Kidney capillary endothelial cell (primary cell): ENCODE data around the gene PAN3.

Experiments
- DNase-seq: peaks from one replicate; pipeline ENCODE4 v3.0.0-alpha.2; 2018; ENCODE audit warnings: low spot score

The PAN3 gene

DNA sequence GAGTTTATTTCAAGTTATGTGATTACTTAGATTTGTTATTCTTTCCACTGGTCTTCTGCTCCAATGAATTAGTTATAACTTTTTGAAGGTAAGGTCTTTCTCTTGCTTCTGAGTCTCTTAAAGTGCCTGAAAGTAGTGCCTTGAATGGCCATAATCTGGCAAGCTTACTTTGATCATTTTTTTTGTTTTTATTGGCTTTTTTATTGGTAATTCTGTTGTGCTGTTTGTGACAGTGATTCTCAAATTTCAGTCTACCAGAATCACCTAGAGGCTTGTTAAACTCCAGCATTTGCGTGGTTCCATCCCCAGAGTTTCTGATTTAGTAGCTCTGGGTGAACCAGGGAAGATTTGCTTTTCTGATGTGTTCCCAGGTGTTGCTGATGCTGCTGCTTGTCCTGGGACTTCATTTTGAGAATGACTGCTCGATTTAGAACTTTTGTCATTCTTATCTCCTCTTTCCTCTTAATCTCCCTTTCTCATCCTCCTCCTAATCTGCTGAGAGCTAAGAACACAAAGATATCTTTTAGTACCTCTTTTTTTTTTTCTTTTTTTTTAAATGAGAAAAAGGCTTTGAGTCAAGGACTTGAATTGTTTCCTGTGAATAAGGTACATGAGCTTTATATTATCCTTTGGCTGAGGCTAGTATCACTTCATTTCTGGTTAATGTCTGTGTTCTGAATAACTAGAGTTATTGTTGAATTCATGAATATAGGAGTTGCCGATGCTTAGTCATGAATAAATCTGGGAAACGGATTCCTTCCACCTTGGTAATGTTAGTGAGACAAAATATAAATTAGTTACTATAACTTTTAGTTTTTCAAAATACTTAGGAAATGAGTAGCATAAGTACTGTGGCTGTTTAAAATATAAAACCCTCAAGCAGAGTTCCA lies 91.4 kb downstream of the PAN3 start:
- DNase-seq: no peak

GRCh38 chr13:28231642-28232041 lies 93.3 kb downstream of the PAN3 start:
- DNase-seq: no peak

GRCh38 chr13:28237944-28238343 lies 99.6 kb downstream of the PAN3 start:
- DNase-seq: no peak

DNA sequence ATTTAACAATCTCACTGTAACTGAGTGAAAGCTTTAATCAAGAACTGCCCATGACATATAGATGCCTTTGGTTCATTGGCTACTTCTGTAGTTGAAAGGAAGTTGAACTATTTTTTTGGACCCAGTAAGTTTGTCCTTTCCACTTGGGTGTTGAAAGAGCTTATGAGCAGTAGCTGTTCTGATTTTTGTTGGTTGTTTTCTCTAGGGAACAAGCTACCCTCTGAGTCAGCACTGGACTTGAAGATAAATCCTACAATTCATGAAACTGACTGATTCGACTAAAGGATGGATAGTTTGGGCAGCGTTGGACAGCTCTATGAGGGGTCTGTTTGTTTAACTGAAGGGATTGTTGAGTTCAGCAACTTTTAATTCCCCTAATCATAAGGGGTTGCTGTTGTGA lies 101.0 kb downstream of the PAN3 start:
- no peak for DNase-seq

DNA sequence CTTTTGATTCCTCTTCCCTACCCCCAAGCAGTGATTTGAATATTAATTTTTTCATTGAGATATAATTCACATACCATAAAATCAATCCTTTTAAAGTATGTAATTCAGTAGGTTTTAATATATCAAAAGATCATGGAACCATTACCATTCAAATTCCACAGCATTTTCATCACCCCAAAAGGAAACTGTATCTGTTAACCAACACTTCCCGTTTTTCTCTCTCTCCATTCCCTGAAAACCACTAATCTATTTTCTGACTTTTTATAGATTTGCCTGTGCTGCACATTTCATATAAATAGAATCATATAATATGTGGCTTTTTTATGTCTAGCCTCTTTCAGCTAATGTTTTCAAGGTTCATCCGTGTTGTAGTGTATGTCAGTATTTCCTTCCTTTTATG lies 107.1 kb downstream of the PAN3 start:
- DNase-seq: no peak

GRCh38 chr13:28246891-28247290 lies 108.5 kb downstream of the PAN3 start:
- no peak for DNase-seq

DNA sequence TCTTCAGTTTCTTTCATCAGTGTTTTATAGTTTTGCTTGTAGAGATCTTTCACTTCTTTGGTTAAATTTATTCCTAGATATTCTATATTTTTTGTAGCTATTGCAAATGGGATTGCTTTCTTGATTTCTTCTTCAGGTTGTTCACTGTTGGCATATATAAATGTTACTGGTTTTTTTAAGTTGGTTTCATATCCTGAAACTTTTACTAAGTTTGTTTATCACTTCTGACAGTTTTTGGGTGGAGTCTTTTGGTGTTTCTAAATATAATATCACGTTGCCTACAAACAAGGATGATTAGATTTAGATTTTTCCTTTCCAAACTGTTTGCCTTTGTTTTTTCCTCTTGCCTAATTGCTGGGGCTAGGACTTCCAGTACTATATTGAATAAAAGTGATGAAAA lies 109.7 kb downstream of the PAN3 start:
- DNase-seq: no peak

- DNase-seq: no peak
These were observed 112.2 kb downstream of the PAN3 start for GRCh38 chr13:28250542-28250941.

GRCh38 chr13:28251466-28251865 lies 113.1 kb downstream of the PAN3 start:
- DNase-seq: no peak

DNA sequence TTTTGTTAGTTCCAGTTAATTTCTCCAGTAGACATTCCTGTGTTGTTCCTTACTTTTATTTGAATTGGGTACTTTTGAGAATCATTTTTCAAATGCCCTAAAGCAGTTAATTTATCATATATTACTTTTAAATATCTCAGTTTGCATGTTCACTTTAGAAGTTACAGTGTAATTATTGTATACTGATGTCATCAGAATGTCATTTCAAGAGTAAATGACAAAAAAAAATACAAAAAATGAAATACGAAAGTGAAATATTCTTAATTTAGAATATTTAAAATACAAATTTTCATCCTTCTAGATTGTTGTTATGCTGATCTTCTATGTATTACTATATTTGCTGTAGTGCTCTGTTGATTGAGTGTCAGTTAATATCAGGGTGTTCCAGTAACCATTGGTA lies 114.2 kb downstream of the PAN3 start:
- DNase-seq: no peak

- DNase-seq: no peak
These were observed 119.0 kb downstream of the PAN3 start for GRCh38 chr13:28257305-28257704.

- DNase-seq: no peak
These were observed 120.1 kb downstream of the PAN3 start for GRCh38 chr13:28258417-28258816.

DNA sequence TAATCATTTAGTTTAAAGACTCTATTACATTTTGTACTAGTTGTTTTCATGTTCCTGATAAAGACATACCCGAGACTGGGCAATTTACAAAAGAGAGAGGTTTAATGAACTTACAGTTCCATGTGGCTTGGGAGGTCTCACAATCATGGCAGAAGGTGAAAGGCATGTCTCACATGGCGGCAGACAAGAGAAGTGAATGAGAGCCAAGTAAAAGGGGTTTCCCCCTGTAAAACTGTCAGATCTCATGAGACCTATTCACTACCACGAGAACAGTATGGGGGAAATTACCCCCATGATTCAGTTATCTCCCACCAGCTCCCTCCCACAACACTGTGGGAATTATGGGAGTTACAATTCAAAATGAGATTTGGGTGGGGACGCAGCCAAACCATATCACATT lies 129.2 kb downstream of the PAN3 start:
- DNase-seq: no peak

- no peak for DNase-seq
These were observed 130.5 kb downstream of the PAN3 start for GRCh38 chr13:28268800-28269223.

DNA sequence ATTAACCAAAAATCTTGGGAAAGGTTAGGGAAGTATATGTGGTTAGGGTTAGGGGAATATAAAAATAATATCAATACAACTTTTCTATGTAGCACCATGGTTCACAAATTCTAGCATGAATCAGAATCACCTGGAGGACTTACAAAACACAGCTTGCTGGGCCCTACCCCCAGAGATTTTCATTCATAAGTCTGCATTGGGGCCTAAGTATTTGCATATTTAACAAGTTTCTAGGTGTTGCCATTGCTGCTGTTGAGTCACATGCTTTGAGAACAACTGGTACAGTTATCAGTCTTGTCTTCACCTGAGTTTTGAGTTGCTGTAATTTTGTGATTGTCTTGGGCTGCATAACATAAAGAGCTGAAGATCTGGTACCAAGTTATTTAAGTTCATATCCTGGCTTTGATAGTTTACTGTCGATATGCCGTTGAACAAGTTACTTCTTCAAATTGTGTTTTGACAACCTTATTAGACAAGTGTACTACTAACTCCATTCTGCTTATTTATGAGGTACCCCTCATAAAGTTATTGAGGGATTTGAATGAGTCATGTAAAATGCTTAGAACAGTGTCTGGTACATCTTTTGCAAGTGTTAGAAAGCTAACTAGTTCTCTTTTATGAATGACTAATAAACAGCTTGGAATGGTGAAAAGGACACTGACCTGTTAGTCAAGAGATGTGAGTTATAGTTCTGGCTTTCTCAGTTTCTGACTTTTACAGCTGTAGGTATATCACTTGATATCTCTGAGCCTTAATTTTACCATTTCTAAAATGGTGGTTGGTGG lies 132.9 kb downstream of the PAN3 start:
- DNase-seq: no peak

- no peak for DNase-seq
These were observed 135.6 kb downstream of the PAN3 start for GRCh38 chr13:28273919-28274318.

- DNase-seq: no peak
These were observed 144.1 kb downstream of the PAN3 start for GRCh38 chr13:28282451-28282850.

- DNase-seq: no peak
These were observed 145.3 kb downstream of the PAN3 start for GRCh38 chr13:28283600-28283999.

DNA sequence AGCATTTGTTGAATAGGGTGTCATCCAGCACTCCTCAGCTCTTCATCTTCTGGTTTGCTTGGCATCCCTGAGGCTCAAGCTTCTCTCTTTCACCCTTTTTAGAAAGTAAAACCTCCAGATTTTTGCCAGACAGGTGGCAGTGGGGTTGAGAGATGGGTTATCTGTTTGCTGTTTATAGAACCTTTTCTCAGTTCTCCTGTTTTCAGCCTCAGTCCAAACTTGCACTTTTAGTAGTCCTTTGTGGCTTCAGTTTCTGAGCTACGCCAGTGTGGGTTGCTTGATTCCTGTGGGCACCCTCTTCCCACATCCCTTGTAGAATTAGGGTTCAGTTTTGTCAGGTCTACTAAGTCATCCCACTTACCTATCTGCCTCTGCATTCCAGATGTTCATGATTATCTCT lies 147.9 kb downstream of the PAN3 start:
- no peak for DNase-seq

DNA sequence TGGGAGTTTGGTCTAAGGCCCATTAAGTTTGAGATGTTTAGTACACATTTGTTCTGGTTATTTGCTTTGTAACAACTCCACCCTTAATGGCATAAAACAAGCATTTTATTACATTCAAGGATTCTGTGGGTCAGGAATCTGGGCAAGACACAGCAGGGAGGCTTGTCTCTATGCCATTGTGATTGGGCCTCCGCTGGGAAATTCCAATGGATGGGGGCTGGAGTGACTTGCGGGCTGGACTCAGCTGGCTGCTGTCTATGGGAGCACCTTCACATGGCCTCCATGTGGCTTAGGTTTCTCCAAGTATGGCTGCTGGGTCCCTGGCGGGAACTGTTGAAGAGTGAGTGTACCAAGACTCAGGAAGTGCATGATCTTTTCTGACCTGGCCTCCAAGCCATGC lies 159.0 kb downstream of the PAN3 start:
- no peak for DNase-seq

GRCh38 chr13:28299916-28300315 lies 161.6 kb downstream of the PAN3 start:
- DNase-seq: no peak

DNA sequence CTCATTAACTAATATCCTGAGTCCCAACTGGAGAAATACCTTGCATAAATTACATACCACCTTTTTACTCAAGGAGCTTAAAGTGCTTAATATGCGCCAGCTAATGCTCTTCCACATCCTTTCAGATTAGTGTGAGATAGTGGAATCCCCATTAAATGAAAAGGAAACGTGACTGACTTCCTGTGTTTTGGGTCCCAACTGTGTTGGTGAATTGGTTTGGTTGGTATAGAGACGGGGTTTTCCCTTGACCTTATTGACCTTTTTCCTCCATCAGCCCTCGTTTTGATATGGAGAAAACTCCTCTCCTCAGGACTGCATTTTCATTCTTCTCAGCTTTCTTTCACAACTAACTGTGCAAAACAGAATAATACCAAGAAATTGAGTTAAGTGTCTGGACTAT lies 163.5 kb downstream of the PAN3 start:
- no peak for DNase-seq

DNA sequence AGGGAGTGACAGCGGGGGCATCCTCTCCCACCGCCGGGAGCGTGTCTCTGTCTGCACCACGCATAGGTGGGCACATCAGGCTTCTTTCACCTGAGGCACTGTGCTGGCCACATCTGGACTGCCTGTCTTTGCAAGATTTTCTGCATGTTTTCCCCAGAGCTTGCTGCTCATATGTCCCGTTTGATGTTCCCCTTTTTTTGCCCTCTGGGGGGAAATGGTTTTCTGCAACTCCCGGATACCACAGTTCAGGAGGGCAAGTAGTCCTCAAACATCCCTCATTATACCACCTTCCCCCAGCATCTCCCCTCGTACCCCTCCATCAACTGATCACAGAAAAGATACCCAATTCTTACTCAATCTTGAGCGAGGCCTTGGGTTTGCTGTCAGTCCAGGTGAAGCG lies 168.0 kb downstream of the PAN3 start:
- no peak for DNase-seq
